GM12873 (cell line): ENCODE measurements around the gene CLCN3.
A peak's percentile ranks its signal among the peaks of the same experiment; 100 is the strongest.

ENCODE experiments used
- CTCF ChIP-seq: IDR thresholded peaks from 2 replicates; pipeline ENCODE4 v1.5.1; 2012; ENCODE audit warnings: low read depth, mild to moderate bottlenecking, moderate library complexity, low read length, control low read depth; ENCODE audit not compliant: insufficient read depth; ENCODE audit errors: missing control alignments

CLCN3 gene

GRCh38 chr4:169611991-169612870 lies 8.1 kb upstream of the CLCN3 start, which contains the start of gene NEK1:
Gene NEK1 (minus strand): TSS chr4:169612583. CDS start chr4:169602630, 9,953 bp downstream.
- no peak for TF ChIP-seq CTCF

GRCh38 chr4:169612871-169613859 lies 7.2 kb upstream of the CLCN3 start:
- peak; percentile 80 for TF ChIP-seq CTCF

GRCh38 chr4:169615467-169616106 lies 4.8 kb upstream of the CLCN3 start:
- no peak for TF ChIP-seq CTCF

GRCh38 chr4:169616846-169617245 lies 3.5 kb upstream of the CLCN3 start:
- TF ChIP-seq CTCF = no peak

GRCh38 chr4:169617306-169617705 lies 3.1 kb upstream of the CLCN3 start:
- no peak for TF ChIP-seq CTCF

- TF ChIP-seq CTCF = no peak
Observed at GRCh38 chr4:169618286-169618685, 2.1 kb upstream of the CLCN3 start.
